Fibroblast of the aortic adventitia (primary cell): Measurements from ENCODE around the gene EHD4. TPM values are rescaled to one million over a fixed set of nuclear protein-coding genes. Genes with fewer than 3 reads are reported as not detected.

Experiments used
- DNase-seq: peaks from one replicate; pipeline ENCODE4 v3.0.0-alpha.2; 2010; ENCODE audit warnings: low read depth
- H3K4me3 ChIP-seq: 2 replicates; pipeline ENCODE4 v1.5.1; 2011; ENCODE audit warnings: low read depth, mild to moderate bottlenecking, control low read depth, low read length, moderate library complexity
- total RNA-seq: library from RNA; depleted of rRNA; stranded (reverse); fragments of >200 nt; gene quantifications from 2 replicates; pipeline ENCODE4 v1.2.3, GENCODE V29; 2012; ENCODE audit warnings: low replicate concordance
- TF ChIP-seq, protein P1 (sequence below): IDR thresholded peaks from 2 replicates; pipeline ENCODE4 v1.5.1; 2011; ENCODE audit warnings: mild to moderate bottlenecking, low read length, control low read depth, inconsistent platforms; ENCODE audit not compliant: insufficient read depth

EHD4 gene
- total RNA-seq, 1 donor, result 10.8 TPM

DNA sequence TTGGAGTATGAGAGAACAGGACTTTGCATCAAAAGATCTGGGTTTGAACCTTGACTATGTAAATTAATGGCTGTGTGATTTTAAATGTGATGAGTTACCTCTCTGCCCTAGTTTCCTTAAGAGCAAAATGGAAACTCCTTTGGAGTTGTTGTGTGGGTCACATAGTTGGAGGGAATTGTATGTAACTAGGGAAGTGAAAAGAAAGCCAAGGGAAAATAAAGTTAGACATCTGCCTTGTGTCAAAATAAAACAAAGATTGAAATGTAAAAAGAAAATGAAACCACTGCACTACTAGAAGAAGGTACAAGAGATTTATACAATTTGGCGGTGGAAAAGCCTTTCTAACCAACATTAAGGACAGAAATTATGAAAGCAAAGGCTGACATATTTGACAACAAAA, 1.7 kb upstream of the EHD4 start:
- no peak for DNase-seq
- TF ChIP-seq, protein P1, sequence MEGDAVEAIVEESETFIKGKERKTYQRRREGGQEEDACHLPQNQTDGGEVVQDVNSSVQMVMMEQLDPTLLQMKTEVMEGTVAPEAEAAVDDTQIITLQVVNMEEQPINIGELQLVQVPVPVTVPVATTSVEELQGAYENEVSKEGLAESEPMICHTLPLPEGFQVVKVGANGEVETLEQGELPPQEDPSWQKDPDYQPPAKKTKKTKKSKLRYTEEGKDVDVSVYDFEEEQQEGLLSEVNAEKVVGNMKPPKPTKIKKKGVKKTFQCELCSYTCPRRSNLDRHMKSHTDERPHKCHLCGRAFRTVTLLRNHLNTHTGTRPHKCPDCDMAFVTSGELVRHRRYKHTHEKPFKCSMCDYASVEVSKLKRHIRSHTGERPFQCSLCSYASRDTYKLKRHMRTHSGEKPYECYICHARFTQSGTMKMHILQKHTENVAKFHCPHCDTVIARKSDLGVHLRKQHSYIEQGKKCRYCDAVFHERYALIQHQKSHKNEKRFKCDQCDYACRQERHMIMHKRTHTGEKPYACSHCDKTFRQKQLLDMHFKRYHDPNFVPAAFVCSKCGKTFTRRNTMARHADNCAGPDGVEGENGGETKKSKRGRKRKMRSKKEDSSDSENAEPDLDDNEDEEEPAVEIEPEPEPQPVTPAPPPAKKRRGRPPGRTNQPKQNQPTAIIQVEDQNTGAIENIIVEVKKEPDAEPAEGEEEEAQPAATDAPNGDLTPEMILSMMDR, result no peak
- no peak overlapping the region for H3K4me3 ChIP-seq

DNA sequence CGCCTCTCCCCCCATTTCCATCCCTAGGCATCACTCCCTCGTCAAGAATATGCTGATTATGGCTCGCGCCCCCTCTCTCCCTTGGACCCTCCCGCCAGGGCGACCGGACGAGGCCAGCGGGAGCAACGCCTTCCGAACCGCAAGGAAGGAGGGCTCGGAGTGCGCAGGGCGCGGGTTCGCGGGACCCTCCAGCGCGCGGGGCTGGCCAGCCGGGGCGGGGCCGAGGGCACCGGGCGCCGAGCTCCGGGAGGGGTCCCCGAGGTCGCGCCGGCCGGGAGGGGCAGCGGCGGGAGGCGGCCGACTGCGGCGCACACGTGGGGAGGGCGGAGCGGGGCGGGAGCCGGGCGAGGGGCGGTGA, 483 bp downstream of the EHD4 start:
- H3K4me3 ChIP-seq, result peak overlapping the region; percentile 98
- DNase-seq, result no peak
- TF ChIP-seq, protein P1, result no peak

- DNase-seq, result peak; percentile 55
- TF ChIP-seq, protein P1, result peak; percentile 15
- H3K4me3 ChIP-seq, result peak overlapping the region; percentile 98
Measured at GRCh38 chr15:41971089-41971894, 1.1 kb downstream of the EHD4 start.

DNA sequence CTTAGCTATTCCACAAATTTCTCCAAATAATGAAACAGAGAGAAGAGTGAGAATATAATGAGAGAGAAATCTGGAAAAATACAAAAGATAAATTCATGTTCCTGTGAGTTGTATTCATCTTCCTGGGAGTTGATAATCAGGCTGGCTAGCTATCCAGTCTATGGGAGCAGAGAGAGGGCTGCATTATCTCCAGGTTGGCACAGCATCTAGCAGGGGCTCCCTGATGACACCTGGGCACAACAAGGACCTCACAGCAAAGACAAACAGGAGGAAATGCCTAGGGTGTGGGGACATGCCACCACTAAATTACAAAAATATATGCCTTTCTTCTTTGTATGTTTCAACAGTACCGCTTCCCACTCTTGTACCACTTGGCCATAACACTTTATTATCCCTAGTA, 1.9 kb downstream of the EHD4 start:
- TF ChIP-seq, protein P1, result no peak
- H3K4me3 ChIP-seq, result no peak overlapping the region
- DNase-seq, result no peak

DNA sequence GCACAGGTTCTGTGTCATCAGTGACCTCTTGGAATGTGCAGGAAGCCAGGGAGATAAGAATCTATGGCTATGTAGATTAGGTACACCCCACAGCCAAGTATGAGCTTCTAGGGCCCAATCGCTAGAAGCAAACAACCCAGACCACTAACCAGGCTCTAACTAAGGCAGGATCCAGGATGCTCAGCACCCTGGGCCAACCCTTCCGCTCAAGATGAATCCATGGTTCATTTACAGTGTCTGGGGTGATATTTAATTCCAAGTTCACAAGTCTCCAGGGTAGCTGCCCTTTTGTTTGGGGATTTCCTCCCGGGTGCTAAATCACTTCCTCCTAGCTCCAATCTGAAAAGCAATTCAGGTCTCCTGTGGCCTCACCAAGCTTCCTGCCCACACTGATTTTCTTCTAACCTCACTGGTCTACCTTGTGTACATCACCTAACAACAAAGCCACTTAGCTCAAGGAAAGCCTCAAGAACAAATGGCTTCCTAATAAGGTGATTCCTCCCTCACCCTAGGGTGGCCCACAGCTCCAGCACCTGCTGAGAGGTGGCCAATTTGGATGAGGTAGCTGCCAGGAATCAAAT, 2.4 kb downstream of the EHD4 start:
- TF ChIP-seq, protein P1, result no peak
- no peak overlapping the region for H3K4me3 ChIP-seq
- no peak for DNase-seq

- TF ChIP-seq, protein P1, result no peak
- H3K4me3 ChIP-seq, result no peak overlapping the region
- DNase-seq, result no peak
Measured at GRCh38 chr15:41968701-41969100, 3.7 kb downstream of the EHD4 start.
